Activated naive CD4-positive, alpha-beta T cell treated with anti-CD3 and anti-CD28 coated beads, Interleukin-2, amount 50 U/mL, for 16 hours (primary cell): ENCODE measurements around the gene ODAD2.

Experiments used
- DNase-seq: peaks from one replicate; pipeline ENCODE4 v3.0.0-alpha.2; 2020

Gene ODAD2

GRCh38 chr10:27833792-27834191 is 165.1 kb downstream of the ODAD2 start:
- no peak for DNase-seq

GRCh38 chr10:27832826-27833225 is 166.1 kb downstream of the ODAD2 start:
- DNase-seq: no peak

- DNase-seq: no peak
These were observed 172.5 kb downstream of the ODAD2 start for GRCh38 chr10:27826369-27826768.

DNA sequence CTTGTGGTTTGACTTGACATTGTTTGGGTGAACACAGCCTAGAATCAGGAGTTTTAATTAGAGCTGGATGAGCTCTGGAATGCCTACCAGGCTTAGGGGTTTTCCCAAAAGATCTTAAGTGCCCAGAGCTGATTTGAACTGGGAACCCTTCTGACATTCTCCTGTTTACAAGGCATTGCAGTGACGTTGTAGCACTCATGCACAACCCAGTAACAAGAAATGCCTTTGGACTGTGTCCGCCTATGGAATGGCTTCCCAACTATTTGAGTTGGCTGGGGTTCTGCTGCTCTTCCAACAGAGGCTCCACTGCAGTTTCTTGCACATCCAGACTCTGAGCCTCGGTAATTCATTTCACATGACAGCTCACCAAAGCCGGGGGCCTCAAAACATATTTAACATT is 176.6 kb downstream of the ODAD2 start:
- DNase-seq: no peak

DNA sequence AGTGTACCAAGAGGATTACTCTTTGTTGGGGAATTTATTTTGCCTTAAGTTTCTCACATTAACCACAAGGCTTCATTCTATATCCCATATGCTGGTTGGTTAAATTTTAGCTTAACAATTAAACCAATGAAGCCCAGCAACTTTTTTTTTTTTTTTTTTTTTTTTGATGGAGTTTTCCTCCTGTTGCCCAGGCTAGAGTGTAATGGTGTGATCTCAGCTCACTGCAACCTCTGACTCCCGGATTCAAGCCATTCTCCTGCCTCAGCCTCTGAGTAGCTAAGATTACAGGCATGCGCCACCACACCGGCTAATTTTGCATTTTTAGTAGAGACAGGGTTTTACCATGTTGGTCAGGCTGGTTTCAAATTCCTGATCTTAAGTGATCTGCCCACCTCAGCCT is 178.2 kb downstream of the ODAD2 start:
- DNase-seq: no peak

DNA sequence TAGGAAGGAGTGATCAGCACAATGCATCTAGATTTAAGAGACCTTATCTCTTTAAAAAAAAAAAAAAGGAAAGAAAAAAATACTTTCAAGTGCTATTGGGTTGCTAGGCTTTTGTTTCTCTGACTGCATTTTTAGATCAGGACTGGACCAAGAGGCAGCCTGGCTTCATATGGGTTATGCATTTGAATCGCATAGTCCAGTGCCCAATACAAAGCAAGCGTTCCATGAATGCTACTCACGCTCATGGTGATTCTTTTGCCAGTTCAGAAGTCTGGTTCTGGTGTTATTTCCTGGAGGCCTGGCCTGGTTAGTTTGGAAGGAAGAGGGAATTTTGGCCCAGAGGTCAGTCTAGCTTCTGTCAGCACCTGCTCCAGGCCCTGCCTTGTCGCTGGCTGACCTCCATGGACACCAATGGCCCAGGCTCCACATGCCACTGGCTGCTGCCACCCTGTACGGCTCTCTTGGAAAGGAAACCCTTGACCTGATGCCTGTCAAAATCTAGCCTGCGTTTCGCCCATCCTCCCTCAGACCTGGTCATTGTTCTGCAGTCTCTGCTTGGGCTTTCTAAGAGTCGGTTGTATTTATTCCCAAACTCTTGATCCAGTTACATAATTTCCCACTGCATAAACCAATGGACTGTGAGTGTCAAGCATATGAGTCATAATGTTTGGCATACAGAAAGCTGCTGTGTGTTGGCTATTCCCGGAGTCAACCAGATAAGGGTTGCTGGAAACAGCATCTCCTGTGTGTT is 178.9 kb downstream of the ODAD2 start:
- DNase-seq: no peak

- DNase-seq: no peak
These were observed 182.6 kb downstream of the ODAD2 start for GRCh38 chr10:27816320-27816719.

GRCh38 chr10:27815846-27816245 is 183.0 kb downstream of the ODAD2 start:
- no peak for DNase-seq

GRCh38 chr10:27815261-27815660 is 183.6 kb downstream of the ODAD2 start:
- DNase-seq: no peak

- no peak for DNase-seq
These were observed 193.7 kb downstream of the ODAD2 start for GRCh38 chr10:27805180-27805579.

DNA sequence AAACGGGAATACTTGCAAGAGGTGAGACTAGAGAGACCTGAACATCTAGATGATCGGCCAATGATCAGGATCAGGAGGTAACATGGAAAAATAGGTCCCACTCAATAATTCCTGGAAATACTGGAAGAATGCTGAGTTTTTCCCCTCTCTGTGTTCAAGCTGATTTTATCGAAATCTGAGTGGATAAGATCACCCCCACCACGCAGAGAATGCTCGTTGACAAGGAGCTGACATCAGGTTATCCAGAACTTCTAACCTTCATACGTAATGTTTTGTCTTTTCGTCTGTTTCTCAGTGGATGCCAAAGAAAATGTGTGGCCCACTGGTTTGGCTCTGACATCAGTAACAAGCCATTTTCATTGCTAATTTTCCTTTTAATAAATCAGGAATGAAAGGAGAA is 194.7 kb downstream of the ODAD2 start:
- DNase-seq: no peak

DNA sequence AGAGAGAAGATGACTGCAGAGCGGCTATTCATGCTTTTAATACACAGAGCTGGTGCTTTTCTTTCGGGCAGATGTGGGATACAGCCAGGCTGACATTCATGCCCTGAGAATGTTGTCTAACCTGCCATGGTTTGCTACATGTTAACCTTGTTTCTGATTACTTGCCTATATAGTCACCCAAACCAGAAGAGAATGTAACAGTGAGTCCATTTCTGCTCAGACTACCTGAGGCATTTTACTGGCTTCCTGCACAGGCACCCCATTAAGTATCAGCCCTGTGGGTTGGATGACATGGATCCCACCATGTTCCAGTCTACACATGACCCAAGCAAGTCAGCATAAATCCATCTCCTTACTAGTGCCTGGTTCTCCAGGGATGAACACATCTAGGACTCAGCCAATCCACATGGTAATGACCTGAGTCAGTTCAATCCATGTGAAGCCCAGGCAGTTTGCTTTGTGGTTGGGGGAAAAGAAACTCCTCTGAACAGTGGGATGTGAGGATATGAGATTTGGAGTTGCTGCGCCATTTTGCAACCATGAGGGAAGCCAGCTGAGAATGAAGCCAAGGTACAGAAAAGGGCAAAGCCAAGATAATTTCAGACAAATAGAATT is 197.6 kb downstream of the ODAD2 start:
- DNase-seq: no peak

- no peak for DNase-seq
These were observed 199.8 kb downstream of the ODAD2 start for GRCh38 chr10:27799046-27799445.

DNA sequence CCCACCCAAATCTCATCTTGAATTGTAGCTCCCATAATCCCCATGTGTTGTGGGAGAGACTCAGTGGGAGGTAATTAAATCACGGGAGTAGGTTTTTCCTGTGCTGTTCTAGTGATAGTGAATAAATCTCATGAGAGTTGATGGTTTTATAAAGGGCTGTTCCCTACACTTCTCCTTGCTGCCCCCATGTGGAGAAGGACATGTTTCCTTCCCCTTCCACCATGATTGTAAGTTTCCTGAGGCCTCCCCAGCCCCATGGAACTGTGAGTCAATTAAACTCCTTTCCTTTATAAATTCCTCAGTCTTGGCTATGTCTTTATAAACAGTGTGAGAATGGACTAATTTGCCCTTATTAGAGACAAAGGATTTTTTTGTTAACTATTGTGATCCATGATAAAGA is 204.7 kb downstream of the ODAD2 start:
- DNase-seq: no peak

DNA sequence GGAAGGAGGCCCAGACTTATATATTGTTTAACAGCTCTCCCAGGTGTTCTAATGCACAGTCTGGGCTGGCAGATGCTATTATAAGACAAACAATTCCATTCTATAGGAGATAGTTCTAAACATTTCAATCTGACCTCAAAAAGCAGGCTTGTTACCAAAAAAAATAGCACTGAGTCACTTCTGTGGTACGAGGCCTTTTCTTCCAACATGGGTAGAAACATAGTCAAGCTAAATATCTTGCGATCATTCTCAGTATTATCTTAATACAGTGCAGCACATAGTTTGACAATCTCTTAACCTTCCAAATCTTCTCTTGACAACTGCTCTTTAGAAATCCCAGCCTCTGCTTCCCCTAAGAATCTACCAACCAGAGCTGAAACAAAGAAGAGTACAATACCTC is 206.7 kb downstream of the ODAD2 start:
- DNase-seq: no peak

DNA sequence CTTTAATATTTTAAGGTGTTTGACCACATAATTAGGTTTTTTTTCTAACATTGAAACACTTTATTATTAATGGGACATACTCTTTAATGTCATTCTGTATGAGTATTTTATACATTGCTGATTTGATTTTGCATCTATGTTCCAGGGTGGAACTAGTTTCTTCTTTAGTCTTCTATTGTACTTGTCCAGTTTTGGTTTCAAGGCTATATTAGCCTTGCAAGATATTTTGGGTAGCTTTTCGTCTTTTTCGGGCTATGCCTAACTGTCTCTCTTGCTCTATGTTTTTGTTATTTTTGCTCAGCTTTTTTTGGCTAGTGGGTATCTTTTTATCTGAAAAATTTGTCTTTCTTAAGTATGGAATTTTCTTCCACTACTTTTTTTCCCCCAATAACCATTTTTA is 214.6 kb downstream of the ODAD2 start:
- DNase-seq: no peak

GRCh38 chr10:27783660-27784059 is 215.2 kb downstream of the ODAD2 start:
- peak; percentile 24 for DNase-seq

- no peak for DNase-seq
These were observed 219.3 kb downstream of the ODAD2 start for GRCh38 chr10:27779462-27780015.

- no peak for DNase-seq
These were observed 224.0 kb downstream of the ODAD2 start for GRCh38 chr10:27774831-27775230.

DNA sequence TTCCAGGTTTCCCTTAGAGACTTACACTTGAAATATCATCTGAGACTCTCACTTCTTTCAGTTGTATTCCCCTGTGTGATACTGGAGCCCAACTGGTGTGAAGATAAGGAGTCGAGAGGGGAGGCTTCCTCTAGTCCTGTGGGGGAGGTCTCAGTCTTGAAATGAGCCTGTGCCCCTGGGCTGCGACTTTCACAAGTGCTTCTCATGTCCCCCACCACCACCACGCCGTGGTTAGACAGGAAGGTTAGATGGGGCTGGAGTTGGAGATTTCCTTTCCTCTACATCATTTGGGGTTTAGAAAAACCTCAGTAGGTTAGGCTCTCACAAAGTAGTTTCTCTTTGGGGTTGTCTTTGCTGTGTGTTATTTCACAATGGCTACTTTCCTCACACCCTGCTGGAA is 227.6 kb downstream of the ODAD2 start:
- no peak for DNase-seq

- no peak for DNase-seq
These were observed 228.7 kb downstream of the ODAD2 start for GRCh38 chr10:27770181-27770580.
